Spleen (tissue), 7 donors: Measurements from ENCODE around the gene PTGDR2.

Experiments
- POLR2A ChIP-seq, 3 donors: fragments of 450-650 bp; IDR thresholded peaks; one replicate each; pipeline ENCODE4 v1.5.1; 2017; ENCODE audit warnings: antibody characterized with exemption in 3 of 3, mild to moderate bottlenecking in 1 of 3
- POLR2AphosphoS5 ChIP-seq, 3 donors: sonication (generic); formaldehyde crosslinking; IDR thresholded peaks; one replicate each; pipeline ENCODE4 v1.5.1; 2017; ENCODE audit warnings: antibody characterized with exemption in 3 of 3
- TF ChIP-seq, protein P1 (sequence below), 11 experiments: fragments of 200-600 bp in 7 of 11; fragments of 450-650 bp in 4 of 11; sonication (generic) in 4 of 11; IDR thresholded peaks in 8 of 11; conservative IDR thresholded peaks in 3 of 11; 1 replicate in 7 of 11; 2 replicates in 4 of 11; pipeline versions ENCODE4 v1.4.0 to v1.8.0; 2016 to 2021; ENCODE audit warnings: antibody characterized with exemption in 11 of 11, inconsistent platforms in 4 of 11, mild to moderate bottlenecking in 1 of 11
- donor health status: DM: no; HTN: no; CAD: no; lungs with moderate emphysema.
- donor health status: DM: no; HTN: no; CAD: no.
- donor health status: DM: no; HTN: no; CAD: no.

DNA sequence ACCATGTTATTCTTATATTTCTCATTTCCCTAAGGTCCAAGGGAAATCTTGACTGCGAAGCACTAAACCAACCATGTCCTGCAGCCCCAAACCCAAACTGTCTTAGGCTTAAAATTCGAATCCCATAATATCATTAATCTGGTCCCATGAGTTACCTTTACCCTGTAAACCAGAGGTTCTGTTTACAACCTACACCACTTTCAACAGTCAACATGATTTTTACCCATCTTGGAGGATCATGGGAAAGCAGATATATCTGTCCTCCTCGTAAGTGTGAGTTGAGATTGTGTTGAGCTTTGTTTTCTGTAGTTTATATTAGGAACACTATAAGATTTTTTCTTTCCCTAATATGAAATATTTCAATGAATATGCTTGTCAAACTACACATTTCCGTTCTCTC is 44.2 kb upstream of the PTGDR2 start:
- TF ChIP-seq, protein P1, sequence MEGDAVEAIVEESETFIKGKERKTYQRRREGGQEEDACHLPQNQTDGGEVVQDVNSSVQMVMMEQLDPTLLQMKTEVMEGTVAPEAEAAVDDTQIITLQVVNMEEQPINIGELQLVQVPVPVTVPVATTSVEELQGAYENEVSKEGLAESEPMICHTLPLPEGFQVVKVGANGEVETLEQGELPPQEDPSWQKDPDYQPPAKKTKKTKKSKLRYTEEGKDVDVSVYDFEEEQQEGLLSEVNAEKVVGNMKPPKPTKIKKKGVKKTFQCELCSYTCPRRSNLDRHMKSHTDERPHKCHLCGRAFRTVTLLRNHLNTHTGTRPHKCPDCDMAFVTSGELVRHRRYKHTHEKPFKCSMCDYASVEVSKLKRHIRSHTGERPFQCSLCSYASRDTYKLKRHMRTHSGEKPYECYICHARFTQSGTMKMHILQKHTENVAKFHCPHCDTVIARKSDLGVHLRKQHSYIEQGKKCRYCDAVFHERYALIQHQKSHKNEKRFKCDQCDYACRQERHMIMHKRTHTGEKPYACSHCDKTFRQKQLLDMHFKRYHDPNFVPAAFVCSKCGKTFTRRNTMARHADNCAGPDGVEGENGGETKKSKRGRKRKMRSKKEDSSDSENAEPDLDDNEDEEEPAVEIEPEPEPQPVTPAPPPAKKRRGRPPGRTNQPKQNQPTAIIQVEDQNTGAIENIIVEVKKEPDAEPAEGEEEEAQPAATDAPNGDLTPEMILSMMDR (IDR thresholded peaks at IDR 0.05 in 8 of 11, conservative IDR thresholded peaks at IDR 0.05 in 3 of 11) = no peak
- TF ChIP-seq POLR2A (IDR thresholded peaks at IDR 0.05) = no peak
- TF ChIP-seq POLR2AphosphoS5 (IDR thresholded peaks at IDR 0.05) = no peak
